A673 (cell line): ENCODE measurements around the gene CCER1.

ENCODE experiments used
- CTCF ChIP-seq: fragments of 300-800, 200-600 bp; sonication (generic); conservative IDR thresholded peaks from 2 replicates; pipeline ENCODE4 v1.5.1; 2017; ENCODE audit warnings: low read depth, mild to moderate bottlenecking, antibody characterized with exemption, low read length, moderate library complexity, mixed read lengths
- EZH2 ChIP-seq: fragments of 200-600 bp; sonication (generic); IDR thresholded peaks from 2 replicates; pipeline ENCODE4 v1.6.1; 2017; ENCODE audit warnings: borderline replicate concordance, low read depth, mild to moderate bottlenecking, mixed read lengths, antibody characterized with exemption, low read length; ENCODE audit not compliant: poor library complexity, severe bottlenecking

GRCh38 chr12:90924406-90924805 is 30.6 kb downstream of the CCER1 start:
- TF ChIP-seq CTCF (no peak), EZH2 (no peak)
